A549 (cell line): ENCODE results near the gene JPH2. TPM values are rescaled to one million over a fixed set of nuclear protein-coding genes. Genes with fewer than 3 reads are reported as not detected.
A peak's percentile ranks its signal among the peaks of the same experiment; 100 is the strongest.

Experiments used
- ATAC-seq, 2 experiments: fragments of 200-7000 bp in 1 of 2; fragments of >200 bp in 1 of 2; cut with Nextera tagmentation in 1 of 2; cut with Tn5 transposase in 1 of 2; 3 replicates each; pipeline versions ENCODE4 v1.8.0 to v1.9.1; 2018 to 2020; ENCODE audit warnings: mild to moderate bottlenecking in 1 of 2, moderate library complexity in 1 of 2
- CTCF ChIA-PET: fragments of 300-600 bp; sonication (Branson Sonifier 250); formaldehyde crosslinking; extraction: SDS; loops from one replicate; lab custom pipeline; 2021; ENCODE audit warnings: antibody characterized with exemption, inconsistent platforms; lab: Yijun Ruan, JAX
- POLR2A ChIA-PET: fragments of 350-600 bp; formaldehyde crosslinking; extraction: SDS; loops from one replicate; lab custom pipeline; 2021; ENCODE audit warnings: antibody characterized with exemption, inconsistent platforms; lab: Yijun Ruan, JAX
- DNase-seq, 2 experiments: peaks; one replicate each; pipeline versions ENCODE4 v3.0.0 to v3.0.0-alpha.2; 2011 to 2016; ENCODE audit warnings: low read depth in 1 of 2, low spot score in 1 of 2
- FAIRE-seq: peaks from 2 replicates; lab custom pipeline; 2011; peaks lifted over from hg19 to GRCh38; lab: Jason Lieb, UNC
- H3K27ac ChIP-seq, 2 experiments: fragments of >200 bp; sonication (Bioruptor Twin); formaldehyde crosslinking; 3 replicates each; pipeline ENCODE4 v1.5.1; 2016 to 2017
- H3K4me1 ChIP-seq: fragments of >200 bp; sonication (Bioruptor Twin); formaldehyde crosslinking; 3 replicates; pipeline ENCODE4 v1.6.1; 2016
- H3K4me2 ChIP-seq: fragments of >200 bp; sonication (Bioruptor Twin); formaldehyde crosslinking; 3 replicates; pipeline ENCODE4 v1.6.1; 2016
- H3K4me3 ChIP-seq: fragments of >200 bp; sonication (Bioruptor Twin); formaldehyde crosslinking; 3 replicates; pipeline ENCODE4 v1.5.1; 2016
- H3K9me3 ChIP-seq: fragments of >200 bp; sonication (Bioruptor Twin); formaldehyde crosslinking; 3 replicates; pipeline ENCODE4 v1.6.1; 2016
- BHLHE40 ChIP-seq: IDR thresholded peaks from 2 replicates; pipeline ENCODE4 v1.6.1; 2012; ENCODE audit warnings: low read depth, low read length, inconsistent platforms
- CEBPB ChIP-seq, 2 experiments: fragments of >200 bp in 1 of 2; sonication (Bioruptor Twin) in 1 of 2; formaldehyde crosslinking in 1 of 2; IDR thresholded peaks; 2 replicates each; pipeline ENCODE4 v1.6.1; 2012 to 2016
- CHD4 ChIP-seq: fragments of 200-600 bp; sonication (generic); IDR thresholded peaks from 2 replicates; pipeline ENCODE4 v1.6.1; 2016; ENCODE audit warnings: antibody characterized with exemption, mild to moderate bottlenecking, borderline replicate concordance
- FOSB ChIP-seq: fragments of 250-450 bp; sonication (Bioruptor Pico); IDR thresholded peaks from 2 replicates; pipeline ENCODE4 v1.5.0; 2020; ENCODE audit warnings: mild to moderate bottlenecking, moderate library complexity
- HEYL ChIP-seq: fragments of 250-450 bp; sonication (Bioruptor Pico); IDR thresholded peaks from 2 replicates; pipeline ENCODE4 v1.8.0; 2021; ENCODE audit warnings: mild to moderate bottlenecking, moderate library complexity
- HOXB5 ChIP-seq: fragments of 250-450 bp; sonication (Bioruptor Pico); IDR thresholded peaks from 2 replicates; pipeline ENCODE4 v1.5.0; 2020; ENCODE audit warnings: mild to moderate bottlenecking, moderate library complexity
- PHF8 ChIP-seq: fragments of 200-600 bp; sonication (generic); IDR thresholded peaks from 2 replicates; pipeline ENCODE4 v1.6.1; 2016; ENCODE audit warnings: low read depth, mild to moderate bottlenecking, antibody characterized with exemption, moderate library complexity, borderline replicate concordance
- RNF2 ChIP-seq: fragments of 200-600 bp; sonication (generic); IDR thresholded peaks from 2 replicates; pipeline ENCODE4 v1.6.1; 2016; ENCODE audit warnings: low read depth, mild to moderate bottlenecking, antibody characterized with exemption, moderate library complexity, borderline replicate concordance
- WGBS: methylation state at CpG from one replicate; pipeline ENCODE4 v1.1.6; 2017; ENCODE audit errors: missing lambda C conversion rate; 5-methylcytosine and 5-hydroxymethylcytosine counted together
- polyA plus RNA-seq, 4 experiments: library from polyadenylated mRNA; depleted of rRNA in 3 of 4; stranded (reverse); fragments of >200 nt; fragmentation: RNase III in 1 of 4; extraction: RNeasy Plus Mini Kit Qiagen cat#74134 plus additional on column Dnase treatment in 1 of 4; gene quantifications; 2 replicates in 3 of 4; 3 replicates in 1 of 4; pipeline ENCODE4 v1.2.3, GENCODE V29; 2011 to 2017
- TF ChIP-seq, protein P1 (sequence below): fragments of 450-650 bp; IDR thresholded peaks from 2 replicates; pipeline ENCODE4 v1.6.1; 2014; ENCODE audit warnings: antibody characterized with exemption
- TF ChIP-seq, protein P2 (sequence below): fragments of 250-450 bp; sonication (Bioruptor Pico); IDR thresholded peaks from 2 replicates; pipeline ENCODE4 v1.5.0; 2021; ENCODE audit warnings: mild to moderate bottlenecking, moderate library complexity, borderline replicate concordance
- TF ChIP-seq, protein P3 (sequence below): IDR thresholded peaks from 2 replicates; pipeline ENCODE4 v1.6.1; 2012
- TF ChIP-seq, protein P4 (sequence below): IDR thresholded peaks from 2 replicates; pipeline ENCODE4 v1.6.1; 2012; ENCODE audit warnings: low read depth, borderline replicate concordance
- TF ChIP-seq, protein P5 (sequence below): fragments of 200-600 bp; sonication (generic); IDR thresholded peaks from 2 replicates; pipeline ENCODE4 v1.6.1; 2016; ENCODE audit warnings: antibody characterized with exemption, mild to moderate bottlenecking, moderate library complexity

Gene JPH2
- polyA plus RNA-seq, 2 of the 4 experiments (the other 2 are of a cell fraction), result 0.83 to 3.3 TPM

DNA sequence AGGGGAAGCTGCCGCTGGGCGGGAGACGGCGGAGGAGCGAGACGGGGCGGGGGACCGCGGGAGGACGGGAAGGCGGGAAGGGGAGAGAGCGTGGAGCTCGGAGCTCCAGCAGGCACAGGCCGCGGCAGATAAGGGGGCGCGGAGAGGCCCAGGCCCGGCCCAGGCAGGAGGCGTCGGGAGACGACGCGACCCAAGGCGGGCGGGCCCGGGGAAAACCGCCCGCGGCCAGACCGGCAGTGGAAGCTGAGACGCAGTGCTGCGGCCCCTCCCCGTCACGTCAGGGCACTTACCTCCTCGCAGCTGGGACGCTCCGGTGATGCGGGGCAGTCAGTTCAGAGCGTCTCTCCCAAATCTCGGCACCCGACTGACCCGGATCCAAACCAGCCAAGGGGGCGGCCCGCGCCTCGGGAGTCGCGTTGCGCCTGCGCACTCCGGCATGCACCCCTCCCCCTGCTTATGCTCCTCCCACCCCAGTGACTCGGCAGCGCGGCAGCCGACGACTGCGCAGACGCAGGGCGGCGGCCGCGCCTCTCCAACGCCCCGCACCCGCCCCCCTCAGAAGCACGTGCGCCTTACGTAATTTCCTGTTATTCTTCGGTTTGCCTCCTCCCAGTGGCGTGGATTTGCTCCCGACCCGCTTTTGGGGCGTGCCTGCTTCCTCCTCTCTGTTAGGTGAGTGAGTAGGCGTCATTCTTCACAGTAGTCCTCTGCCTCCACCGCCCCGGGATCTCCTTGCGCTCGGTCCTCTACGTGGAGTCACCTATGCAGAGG is 23.6 kb upstream of the JPH2 start, which contains the start of gene OSER1 (continued):
- TF ChIP-seq, protein P1, sequence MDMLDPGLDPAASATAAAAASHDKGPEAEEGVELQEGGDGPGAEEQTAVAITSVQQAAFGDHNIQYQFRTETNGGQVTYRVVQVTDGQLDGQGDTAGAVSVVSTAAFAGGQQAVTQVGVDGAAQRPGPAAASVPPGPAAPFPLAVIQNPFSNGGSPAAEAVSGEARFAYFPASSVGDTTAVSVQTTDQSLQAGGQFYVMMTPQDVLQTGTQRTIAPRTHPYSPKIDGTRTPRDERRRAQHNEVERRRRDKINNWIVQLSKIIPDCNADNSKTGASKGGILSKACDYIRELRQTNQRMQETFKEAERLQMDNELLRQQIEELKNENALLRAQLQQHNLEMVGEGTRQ, result peak; percentile 88
- TF ChIP-seq CHD4 (no peak), RNF2 (no peak), CEBPB (IDR thresholded peaks at IDR 0.05) (peak in 1 of 2 experiments; percentile 57; a peak in 1 of 4 replicates), FOSB (CRISPR knock-in tag) (no peak), BHLHE40 (peak; percentile 99), PHF8 (peak; percentile 69), HEYL (CRISPR knock-in tag) (no peak), HOXB5 (no peak)
- TF ChIP-seq, protein P2, sequence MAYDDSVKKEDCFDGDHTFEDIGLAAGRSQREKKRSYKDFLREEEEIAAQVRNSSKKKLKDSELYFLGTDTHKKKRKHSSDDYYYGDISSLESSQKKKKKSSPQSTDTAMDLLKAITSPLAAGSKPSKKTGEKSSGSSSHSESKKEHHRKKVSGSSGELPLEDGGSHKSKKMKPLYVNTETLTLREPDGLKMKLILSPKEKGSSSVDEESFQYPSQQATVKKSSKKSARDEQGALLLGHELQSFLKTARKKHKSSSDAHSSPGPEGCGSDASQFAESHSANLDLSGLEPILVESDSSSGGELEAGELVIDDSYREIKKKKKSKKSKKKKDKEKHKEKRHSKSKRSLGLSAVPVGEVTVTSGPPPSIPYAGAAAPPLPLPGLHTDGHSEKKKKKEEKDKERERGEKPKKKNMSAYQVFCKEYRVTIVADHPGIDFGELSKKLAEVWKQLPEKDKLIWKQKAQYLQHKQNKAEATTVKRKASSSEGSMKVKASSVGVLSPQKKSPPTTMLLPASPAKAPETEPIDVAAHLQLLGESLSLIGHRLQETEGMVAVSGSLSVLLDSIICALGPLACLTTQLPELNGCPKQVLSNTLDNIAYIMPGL (CRISPR knock-in tag), result no peak
- TF ChIP-seq, protein P3, sequence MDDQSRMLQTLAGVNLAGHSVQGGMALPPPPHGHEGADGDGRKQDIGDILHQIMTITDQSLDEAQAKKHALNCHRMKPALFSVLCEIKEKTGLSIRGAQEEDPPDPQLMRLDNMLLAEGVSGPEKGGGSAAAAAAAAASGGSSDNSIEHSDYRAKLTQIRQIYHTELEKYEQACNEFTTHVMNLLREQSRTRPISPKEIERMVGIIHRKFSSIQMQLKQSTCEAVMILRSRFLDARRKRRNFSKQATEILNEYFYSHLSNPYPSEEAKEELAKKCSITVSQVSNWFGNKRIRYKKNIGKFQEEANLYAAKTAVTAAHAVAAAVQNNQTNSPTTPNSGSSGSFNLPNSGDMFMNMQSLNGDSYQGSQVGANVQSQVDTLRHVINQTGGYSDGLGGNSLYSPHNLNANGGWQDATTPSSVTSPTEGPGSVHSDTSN, result no peak
- TF ChIP-seq, all 56 proteins: peak for 15

DNA sequence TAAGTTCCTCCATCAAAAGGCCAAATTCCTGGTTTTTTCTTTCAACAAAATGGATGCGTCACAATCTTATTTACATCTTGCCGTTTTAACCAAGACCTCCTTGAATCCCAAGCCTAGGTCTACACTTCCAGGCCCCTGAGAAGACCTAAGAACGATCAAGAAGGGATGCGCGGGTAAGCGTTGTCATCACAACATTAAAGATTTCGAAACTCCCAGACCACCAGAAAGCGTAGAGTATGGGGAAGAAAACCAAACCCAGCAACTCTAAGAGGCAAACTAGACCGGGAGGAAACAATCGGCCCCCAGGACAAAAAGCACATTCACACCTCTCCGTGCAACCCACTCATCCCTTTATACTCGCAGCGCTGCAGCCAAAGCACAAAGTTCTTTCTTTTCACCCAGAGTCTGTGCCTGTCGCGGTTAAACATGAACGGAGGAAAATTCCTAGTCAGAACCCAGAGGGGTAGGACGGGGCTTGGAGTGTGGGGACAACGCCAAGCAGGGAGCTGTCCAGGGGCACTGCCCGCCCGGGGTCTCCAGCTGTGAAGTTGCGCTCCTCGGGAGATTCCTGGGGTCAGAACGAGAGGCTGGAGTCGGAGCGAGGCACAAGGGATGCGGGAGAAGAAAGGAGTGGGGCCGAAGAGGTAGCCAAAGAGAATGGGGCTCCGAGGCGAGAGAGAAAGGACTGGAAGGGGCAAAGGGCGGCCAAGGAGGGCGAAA is 22.9 kb upstream of the JPH2 start:
- peak overlapping the region; percentile 74 to 98 for H3K27ac ChIP-seq
- ChIA-PET POLR2A (interaction anchor here (0.7 to 1.4 kb wide), 2 partner anchors 22 to 198 kb away, joined by 3 read pairs; partner anchors contain the start of gene JPH2), CTCF (interaction anchor here (0.9 to 2.0 kb wide), 7 partner anchors 14 to 180 kb away, joined by 3 to 9 read pairs (median 4); no protein-coding TSS in a partner anchor)
- peak overlapping the region; percentile 94 for H3K4me2 ChIP-seq
- ATAC-seq (peak; percentile 10 to 40; a peak in 3 of 6 replicates), DNase-seq (peak in 1 of 2 experiments; percentile 27)
- TF ChIP-seq, protein P4, sequence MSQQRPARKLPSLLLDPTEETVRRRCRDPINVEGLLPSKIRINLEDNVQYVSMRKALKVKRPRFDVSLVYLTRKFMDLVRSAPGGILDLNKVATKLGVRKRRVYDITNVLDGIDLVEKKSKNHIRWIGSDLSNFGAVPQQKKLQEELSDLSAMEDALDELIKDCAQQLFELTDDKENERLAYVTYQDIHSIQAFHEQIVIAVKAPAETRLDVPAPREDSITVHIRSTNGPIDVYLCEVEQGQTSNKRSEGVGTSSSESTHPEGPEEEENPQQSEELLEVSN, result 0 out of 2 replicates have a peak, but pooled peaks have one; percentile 2
- TF ChIP-seq, protein P5, sequence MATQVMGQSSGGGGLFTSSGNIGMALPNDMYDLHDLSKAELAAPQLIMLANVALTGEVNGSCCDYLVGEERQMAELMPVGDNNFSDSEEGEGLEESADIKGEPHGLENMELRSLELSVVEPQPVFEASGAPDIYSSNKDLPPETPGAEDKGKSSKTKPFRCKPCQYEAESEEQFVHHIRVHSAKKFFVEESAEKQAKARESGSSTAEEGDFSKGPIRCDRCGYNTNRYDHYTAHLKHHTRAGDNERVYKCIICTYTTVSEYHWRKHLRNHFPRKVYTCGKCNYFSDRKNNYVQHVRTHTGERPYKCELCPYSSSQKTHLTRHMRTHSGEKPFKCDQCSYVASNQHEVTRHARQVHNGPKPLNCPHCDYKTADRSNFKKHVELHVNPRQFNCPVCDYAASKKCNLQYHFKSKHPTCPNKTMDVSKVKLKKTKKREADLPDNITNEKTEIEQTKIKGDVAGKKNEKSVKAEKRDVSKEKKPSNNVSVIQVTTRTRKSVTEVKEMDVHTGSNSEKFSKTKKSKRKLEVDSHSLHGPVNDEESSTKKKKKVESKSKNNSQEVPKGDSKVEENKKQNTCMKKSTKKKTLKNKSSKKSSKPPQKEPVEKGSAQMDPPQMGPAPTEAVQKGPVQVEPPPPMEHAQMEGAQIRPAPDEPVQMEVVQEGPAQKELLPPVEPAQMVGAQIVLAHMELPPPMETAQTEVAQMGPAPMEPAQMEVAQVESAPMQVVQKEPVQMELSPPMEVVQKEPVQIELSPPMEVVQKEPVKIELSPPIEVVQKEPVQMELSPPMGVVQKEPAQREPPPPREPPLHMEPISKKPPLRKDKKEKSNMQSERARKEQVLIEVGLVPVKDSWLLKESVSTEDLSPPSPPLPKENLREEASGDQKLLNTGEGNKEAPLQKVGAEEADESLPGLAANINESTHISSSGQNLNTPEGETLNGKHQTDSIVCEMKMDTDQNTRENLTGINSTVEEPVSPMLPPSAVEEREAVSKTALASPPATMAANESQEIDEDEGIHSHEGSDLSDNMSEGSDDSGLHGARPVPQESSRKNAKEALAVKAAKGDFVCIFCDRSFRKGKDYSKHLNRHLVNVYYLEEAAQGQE, result peak; percentile 45
- TF ChIP-seq, protein P3, result no peak
- TF ChIP-seq, all 56 proteins: peak for 2
- Histone ChIP-seq H3K4me3 (peak overlapping the region; percentile 64), H3K4me1 (peaks cover 43% of the 10 kb centered on the region), H3K9me3 (no peaks in the 10 kb centered on the region)
- FAIRE-seq, result no peak
- 2% methylated on average over 29 of the region's 31 CpGs for WGBS
